CD4-positive, alpha-beta T cell treated with Interleukin-6 at 100 ng/mL for 8 hours (primary cell): ENCODE measurements around the gene PLCB4.

ENCODE experiments used
- DNase-seq: peaks from one replicate; pipeline ENCODE4 v3.0.0-alpha.2; 2020; ENCODE audit warnings: mixed read lengths, low spot score

The PLCB4 gene

DNA sequence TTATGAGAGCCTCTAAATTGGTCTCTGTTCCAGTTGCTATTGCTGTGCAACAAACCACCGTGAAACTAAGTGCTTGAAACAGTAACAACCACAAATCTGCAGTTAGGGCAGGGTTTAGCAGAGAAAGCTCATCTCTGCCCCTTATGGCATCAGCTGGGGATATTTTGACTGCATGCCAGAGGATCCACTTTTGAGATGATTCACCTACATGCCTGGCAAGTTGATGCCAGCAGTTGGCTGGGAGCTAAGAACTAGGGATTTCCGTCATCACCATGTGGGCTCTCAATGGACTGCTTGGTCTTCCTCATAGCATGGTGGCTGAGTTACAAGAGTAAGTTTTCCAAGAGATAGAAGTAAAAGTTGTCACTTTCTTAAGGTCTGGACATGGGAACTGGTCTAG is 35.1 kb downstream of the PLCB4 start:
- DNase-seq, result no peak

- no peak for DNase-seq
Measured at GRCh38 chr20:9108260-9108659, 39.4 kb downstream of the PLCB4 start.

GRCh38 chr20:9109566-9109965 is 40.7 kb downstream of the PLCB4 start:
- no peak for DNase-seq

GRCh38 chr20:9110365-9110764 is 41.5 kb downstream of the PLCB4 start:
- DNase-seq, result no peak

DNA sequence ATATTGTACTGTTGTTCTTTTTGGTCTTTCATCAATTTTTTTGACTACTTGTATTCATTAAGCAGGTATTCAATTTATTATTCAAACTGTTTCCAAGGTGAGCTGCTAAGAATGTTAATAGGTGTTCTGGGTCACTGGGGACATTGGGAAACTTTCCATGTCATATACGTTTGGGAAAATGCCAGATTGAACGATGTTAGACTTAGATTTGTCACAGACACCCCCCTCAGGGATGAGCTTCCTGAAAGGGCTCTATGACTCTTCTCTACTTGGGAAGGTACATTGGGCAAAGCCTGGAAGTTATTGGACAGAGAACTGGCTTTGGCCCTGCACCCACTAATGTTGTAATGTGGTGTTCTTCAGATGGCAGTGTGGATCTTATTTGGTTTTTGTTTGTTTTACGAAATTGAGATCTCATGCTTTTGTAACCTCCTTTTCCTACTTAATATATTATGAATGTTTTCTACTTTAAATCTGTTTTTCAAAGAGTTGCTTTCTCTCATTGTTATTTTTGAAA is 42.1 kb downstream of the PLCB4 start:
- no peak for DNase-seq

DNA sequence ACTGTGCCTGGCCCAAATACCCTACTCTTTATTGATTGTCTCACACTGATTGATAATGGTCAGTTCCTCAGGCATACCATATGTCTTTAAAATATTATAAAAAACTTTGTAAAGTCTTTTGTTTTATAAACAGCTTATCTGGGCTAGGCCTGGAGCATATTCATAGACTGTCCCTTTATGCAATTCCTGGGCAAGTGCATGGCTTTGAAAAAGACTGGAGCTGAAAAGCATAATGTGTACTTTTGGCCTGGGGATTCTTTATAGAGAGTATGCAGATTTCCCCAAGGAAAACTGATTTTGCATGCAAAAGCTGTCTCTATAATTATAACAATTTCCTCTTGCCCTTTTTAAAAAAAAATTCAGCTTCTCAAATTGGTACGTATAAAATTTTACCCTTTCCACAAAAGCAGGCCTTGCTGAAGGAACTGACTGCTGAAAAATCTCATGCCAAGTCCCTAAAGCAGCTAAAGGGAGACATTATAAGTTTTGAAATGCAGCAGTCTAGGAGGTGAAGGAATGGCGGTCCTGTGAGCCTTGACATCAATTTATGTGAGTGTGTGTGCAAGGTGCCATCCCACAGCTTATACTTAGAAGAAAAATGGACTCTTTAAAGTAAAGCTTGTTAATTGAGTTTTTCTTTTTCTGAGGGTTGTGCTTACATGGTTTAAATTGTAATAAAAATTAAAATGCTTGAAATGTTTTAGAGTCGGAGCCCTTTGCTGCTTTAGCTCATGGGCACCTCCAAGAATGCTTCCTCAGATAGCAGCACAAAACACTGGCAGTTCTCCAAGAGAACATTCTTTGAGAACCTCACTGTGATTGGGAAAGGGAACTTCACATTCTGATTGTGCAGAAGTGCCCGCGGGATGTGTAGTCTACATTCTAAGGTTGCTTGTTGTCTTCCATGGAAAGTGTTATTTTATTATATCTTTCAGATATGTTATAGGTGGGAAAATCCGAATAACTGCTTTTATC is 43.9 kb downstream of the PLCB4 start:
- DNase-seq, result no peak

DNA sequence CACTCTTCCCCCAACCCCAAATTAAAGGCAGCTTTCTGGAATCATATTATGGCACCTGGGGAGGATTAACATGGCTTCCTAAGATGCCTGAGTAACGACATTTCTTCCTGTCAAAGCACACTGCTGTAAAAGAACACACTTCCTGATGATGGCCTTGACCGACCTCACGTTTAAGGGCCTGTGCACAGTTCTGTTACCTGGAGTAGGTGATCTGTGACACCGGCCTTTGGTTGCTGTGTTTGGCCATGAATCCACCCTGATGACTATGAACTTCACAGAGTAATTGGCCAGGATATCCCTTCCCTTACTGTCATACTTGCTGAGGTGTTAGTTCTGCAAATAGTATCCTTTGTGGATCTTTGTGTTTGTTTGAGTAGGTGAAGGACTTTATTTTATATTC is 45.8 kb downstream of the PLCB4 start:
- no peak for DNase-seq

- DNase-seq, result no peak
Measured at GRCh38 chr20:9117548-9117947, 48.7 kb downstream of the PLCB4 start.

- no peak for DNase-seq
Measured at GRCh38 chr20:9119776-9120175, 50.9 kb downstream of the PLCB4 start.

GRCh38 chr20:9121211-9121610 is 52.3 kb downstream of the PLCB4 start:
- no peak for DNase-seq

GRCh38 chr20:9122571-9122970 is 53.7 kb downstream of the PLCB4 start:
- no peak for DNase-seq

DNA sequence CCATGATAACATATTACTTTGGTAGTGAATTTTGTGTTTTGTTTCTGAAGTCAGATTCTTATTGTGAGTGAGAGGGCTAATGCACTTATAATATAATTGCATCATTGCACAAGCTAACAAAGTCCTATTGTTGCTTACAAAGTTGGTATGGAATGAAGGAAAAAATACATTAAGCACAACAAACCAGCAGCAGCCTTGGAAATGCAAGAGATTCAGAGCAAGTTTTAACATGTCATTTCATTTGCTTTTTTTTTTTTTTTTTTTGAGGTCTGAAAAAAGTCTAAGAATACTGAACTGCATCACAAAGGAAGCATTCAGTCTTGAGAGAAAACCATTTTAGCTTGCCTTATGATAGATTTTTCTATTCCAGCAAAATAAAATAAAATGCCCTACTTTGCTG is 57.6 kb downstream of the PLCB4 start:
- no peak for DNase-seq

DNA sequence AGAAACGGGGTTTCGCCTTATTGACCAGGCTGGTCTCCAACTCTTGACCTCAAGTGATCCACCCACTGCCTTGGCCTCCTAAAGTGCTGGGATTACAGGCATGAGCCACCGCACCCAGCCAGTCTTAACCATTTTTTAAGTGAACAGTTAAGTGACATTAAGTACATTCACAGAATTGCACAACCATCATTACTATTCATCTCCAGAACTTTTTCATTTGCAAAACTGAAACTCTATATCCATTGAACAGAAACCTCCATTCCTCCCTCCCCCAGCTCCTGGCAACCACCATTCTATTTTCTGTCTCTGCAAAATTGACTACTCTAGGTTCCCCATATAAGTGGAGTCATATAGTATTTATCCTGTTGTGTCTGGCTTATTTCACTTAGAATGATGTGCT is 59.7 kb downstream of the PLCB4 start:
- no peak for DNase-seq

- no peak for DNase-seq
Measured at GRCh38 chr20:9129756-9130155, 60.9 kb downstream of the PLCB4 start.

DNA sequence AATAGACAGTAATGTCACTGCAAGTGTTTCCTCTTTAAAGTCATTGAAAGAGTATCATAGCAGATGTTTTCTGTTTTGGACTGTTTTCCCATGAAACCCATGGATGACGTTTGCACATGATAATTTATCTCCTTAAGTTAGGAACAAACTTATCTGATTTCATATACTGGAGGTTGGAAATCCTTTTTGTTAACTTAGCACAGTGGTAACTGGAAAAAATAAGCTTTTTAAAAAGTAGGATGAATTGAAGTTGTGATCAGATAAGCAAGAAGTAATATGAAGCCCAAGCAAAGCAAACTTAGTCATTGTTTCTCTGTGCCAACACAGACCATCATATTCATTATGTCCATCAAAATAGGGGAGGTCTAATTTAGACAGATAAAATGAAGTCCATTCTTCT is 61.6 kb downstream of the PLCB4 start:
- DNase-seq, result no peak

- no peak for DNase-seq
Measured at GRCh38 chr20:9131841-9132240, 63.0 kb downstream of the PLCB4 start.

DNA sequence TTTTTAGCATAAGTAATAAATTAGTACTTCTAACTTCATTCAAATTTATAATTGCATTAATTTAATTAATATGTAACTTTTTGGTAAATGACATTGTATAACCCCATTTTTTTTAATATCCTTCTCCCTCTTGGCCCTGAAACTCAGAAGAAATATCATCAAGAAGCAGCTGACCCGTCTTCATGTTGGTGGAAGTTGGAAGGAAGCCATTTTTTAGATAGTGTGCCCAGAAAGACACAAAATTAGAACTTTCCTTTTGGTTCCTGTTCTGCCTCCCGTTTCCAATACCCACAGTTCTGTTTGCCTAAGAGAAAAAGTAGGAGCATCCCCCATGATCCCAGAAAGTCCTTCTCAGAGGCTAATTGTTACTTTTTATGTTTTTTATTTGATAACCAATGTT is 65.5 kb downstream of the PLCB4 start:
- DNase-seq, result no peak

GRCh38 chr20:9136114-9136513 is 67.2 kb downstream of the PLCB4 start:
- DNase-seq, result no peak

DNA sequence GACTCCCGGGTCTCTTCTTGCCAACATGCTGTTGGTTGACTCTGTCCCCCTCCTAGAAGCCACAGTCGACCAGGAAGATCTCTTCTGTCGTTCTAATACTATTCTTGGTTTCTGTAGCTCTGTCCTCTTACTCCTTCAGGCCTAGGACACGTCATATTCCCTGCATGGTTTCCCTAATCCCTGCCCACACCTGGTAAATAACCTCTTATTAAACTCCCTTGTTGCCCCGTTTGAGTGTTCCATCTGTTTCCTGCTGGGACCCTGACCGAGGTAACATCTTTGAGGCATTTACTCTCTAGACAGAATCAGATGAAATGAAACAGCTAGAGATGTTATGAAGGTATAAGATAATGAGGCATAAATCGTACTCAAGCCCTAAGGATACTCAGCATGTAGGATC is 68.1 kb downstream of the PLCB4 start:
- DNase-seq, result no peak

DNA sequence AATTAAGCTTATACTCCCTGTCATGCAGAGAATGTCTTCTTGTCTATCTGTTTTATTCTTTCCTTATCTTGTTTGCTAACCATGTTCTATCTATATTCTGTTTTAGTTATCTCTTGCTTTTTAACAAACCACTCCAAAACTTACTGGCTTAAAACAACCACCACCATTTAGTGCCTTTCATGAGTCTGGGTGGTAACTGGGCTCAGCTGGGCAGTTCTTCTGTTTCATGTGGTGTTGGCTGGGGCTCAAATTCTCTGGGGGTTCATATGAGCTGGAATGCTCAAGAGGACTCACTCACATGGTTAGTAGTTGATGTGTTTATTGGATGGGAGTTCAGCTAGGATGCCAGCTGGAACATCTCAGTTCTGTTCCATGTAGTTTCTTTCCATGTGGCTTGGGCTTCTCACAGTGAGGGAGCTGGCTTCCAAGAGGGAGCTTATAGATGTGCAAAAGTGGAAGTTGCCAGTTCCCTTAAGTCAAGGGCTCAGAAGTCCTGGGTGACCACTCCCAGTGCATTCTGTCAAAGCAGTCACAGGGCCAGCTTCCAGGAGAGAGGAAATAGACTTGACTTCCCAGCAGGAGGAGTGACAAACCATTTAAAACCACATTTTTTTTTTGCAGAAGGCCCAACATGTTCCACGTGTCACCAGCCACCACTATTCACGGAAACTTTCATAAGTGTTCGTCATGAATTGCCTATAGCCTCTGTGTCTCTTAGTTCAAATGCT is 70.4 kb downstream of the PLCB4 start:
- DNase-seq, result no peak

GRCh38 chr20:9140162-9140760 is 71.4 kb downstream of the PLCB4 start:
- DNase-seq, result no peak

GRCh38 chr20:9141070-9141469 is 72.2 kb downstream of the PLCB4 start:
- no peak for DNase-seq

DNA sequence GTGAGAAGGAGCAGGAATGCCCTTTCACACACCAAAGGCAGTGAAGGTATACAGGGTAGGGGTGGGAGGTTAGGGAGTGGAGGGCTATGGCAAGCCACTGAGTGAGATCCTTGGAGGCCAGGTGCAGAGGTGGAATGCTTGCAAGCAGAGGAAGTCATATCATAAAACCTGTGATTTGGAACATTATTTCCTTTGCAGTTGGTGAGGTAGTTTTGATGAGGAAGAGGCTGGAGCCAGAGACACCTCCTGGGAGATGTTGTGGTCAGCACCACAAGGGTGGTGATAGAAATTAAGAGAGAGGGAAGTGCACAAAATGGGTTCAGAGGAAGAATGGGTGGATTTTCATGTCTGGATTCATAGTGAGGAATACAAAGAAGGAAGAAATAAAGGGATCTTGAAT is 73.0 kb downstream of the PLCB4 start:
- no peak for DNase-seq
